Kidney (tissue), 14 donors: ENCODE data around the gene SIRPB1. TPM values are rescaled to one million over a fixed set of nuclear protein-coding genes. Genes with fewer than 3 reads are reported as not detected.

Experiments
- DNase-seq, 5 donors: peaks; one replicate each; pipeline ENCODE4 v3.0.0-alpha.2; 2013 to 2020
- FAIRE-seq: peaks from 2 replicates; lab custom pipeline; 2012; peaks lifted over from hg19 to GRCh38; lab: Jason Lieb, UNC
- H3K27ac ChIP-seq, 2 donors: one replicate each; pipeline ENCODE4 v1.7.0; 2013; ENCODE audit warnings: low read depth in 2 of 2, low read length in 2 of 2, inconsistent platforms in 1 of 2
- H3K27me3 ChIP-seq: one replicate; pipeline ENCODE4 v1.7.1; 2013; ENCODE audit warnings: low read length, inconsistent platforms; ENCODE audit not compliant: control insufficient read depth, insufficient read depth
- H3K36me3 ChIP-seq, 3 donors: one replicate each; pipeline versions ENCODE4 v1.7.0 to v1.7.1; 2013; ENCODE audit warnings: low read length in 3 of 3, control low read depth in 1 of 3, inconsistent platforms in 1 of 3; ENCODE audit not compliant: insufficient read depth in 3 of 3, control insufficient read depth in 2 of 3
- H3K4me1 ChIP-seq, 3 donors: one replicate each; pipeline versions ENCODE4 v1.7.0 to v1.7.1; 2013; ENCODE audit warnings: low read length in 3 of 3, inconsistent platforms in 1 of 3, low read depth in 1 of 3; ENCODE audit not compliant: control insufficient read depth in 2 of 3, insufficient read depth in 2 of 3
- H3K4me3 ChIP-seq, 3 donors: one replicate each; pipeline versions ENCODE4 v1.7.0 to v1.8.1; 2013; ENCODE audit warnings: low read length in 3 of 3, control low read depth in 1 of 3, inconsistent platforms in 1 of 3
- H3K9ac ChIP-seq, 3 donors: one replicate each; pipeline versions ENCODE4 v1.7.0 to v1.7.1; 2013; ENCODE audit warnings: low read length in 3 of 3, control low read depth in 1 of 3, inconsistent platforms in 1 of 3
- H3K9me3 ChIP-seq, 3 donors: one replicate each; pipeline versions ENCODE4 v1.7.0 to v1.7.1; 2013; ENCODE audit warnings: low read length in 3 of 3, control low read depth in 1 of 3, inconsistent platforms in 1 of 3; ENCODE audit not compliant: control insufficient read depth in 2 of 3, insufficient read depth in 1 of 3
- intact Hi-C: fragments of 100-400 bp; cut with DNase I; formaldehyde crosslinking; loops from one replicate; pipeline ENCODE4 v1.11.1; 2022
- polyA plus RNA-seq: library from polyadenylated mRNA; stranded (reverse); fragments of 350-450 nt; fragmentation: Illumina TruSeq; extraction: RNeasy Lipid Tissue Mini Kit (QIAGEN cat#74804); gene quantifications from one replicate; pipeline ENCODE4 v1.2.3, GENCODE V29; 2014; ENCODE audit warnings: low read depth, low replicate concordance; ENCODE audit not compliant: insufficient read depth
- total RNA-seq: library from RNA; stranded (reverse); fragmentation: NEBNext Ultra II Directional; extraction: Animal tissue kit (Norgen Biotek cat#: 25700); gene quantifications from one replicate; pipeline ENCODE4 v1.2.1, GENCODE V29; 2021
- TF ChIP-seq, protein P1 (sequence below): IDR thresholded peaks from 3 replicates; pipeline ENCODE4 v1.5.1; 2012; ENCODE audit warnings: mild to moderate bottlenecking, moderate library complexity, borderline replicate concordance; ENCODE audit not compliant: insufficient read depth; ENCODE audit errors: extremely low read depth
- donor health status: control.
- donor health status: control.
- donor health status: control.
- donor health status: control.
- donor health status: control.
- donor health status: DM: yes; HTN: yes; CAD: no.
- donor health status: Normal renal cell carcinoma (clear cell type).

The SIRPB1 gene
- total and polyA plus RNA-seq, 2 donors from 2014 or later: 0.58 to 8.2 TPM

DNA sequence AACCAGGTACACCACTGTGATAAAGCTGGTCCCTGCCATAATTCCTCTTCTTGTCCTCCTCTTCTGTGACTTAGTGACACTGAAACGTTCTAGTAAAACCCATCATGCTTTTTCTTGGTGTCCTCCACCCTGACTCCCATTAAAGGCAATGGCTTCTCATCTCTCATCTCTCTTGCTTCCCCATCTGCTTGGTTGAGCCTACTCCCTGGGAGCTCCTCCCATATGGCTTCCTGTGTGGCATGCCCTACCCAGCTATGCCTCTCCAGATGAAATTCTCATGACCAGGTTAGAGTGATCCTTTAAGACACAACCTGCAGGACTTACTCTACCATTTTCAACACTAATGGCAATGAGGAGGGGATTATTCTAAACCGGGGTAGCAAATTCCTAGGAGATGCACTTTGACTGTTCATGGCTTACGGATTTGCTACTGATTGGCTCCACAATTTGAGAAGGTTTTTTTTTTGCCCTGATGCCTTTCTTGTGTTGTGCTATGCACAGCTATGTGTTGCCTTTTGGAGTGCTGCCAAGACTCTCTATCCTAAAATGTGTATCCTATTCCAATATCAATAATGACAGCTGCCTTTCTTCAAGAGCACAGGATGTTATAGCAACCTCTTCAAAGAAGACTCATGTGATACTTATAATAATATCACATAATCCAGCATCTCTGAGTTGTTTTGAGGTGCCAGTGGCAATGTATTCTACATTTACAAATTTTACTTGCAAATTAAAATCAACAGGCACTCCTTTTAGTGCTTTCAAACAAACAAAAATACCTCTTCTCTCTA lies 31.7 kb upstream of the SIRPB1 start:
- Histone ChIP-seq H3K9ac (no peak overlapping the region), H3K27me3 (no peaks in the 10 kb centered on the region), H3K9me3 (peaks cover 0 to 4% (median 0%) of the 10 kb centered on the region in 3 donors), H3K36me3 (no peaks in the 10 kb centered on the region), H3K27ac (no peak overlapping the region), H3K4me1 (no peaks in the 10 kb centered on the region), H3K4me3 (no peak overlapping the region)
- no peak for FAIRE-seq
- DNase-seq: peak in 1 of 5 donors; percentile 6
- intact Hi-C loops: no loop called here
- TF ChIP-seq, protein P1, sequence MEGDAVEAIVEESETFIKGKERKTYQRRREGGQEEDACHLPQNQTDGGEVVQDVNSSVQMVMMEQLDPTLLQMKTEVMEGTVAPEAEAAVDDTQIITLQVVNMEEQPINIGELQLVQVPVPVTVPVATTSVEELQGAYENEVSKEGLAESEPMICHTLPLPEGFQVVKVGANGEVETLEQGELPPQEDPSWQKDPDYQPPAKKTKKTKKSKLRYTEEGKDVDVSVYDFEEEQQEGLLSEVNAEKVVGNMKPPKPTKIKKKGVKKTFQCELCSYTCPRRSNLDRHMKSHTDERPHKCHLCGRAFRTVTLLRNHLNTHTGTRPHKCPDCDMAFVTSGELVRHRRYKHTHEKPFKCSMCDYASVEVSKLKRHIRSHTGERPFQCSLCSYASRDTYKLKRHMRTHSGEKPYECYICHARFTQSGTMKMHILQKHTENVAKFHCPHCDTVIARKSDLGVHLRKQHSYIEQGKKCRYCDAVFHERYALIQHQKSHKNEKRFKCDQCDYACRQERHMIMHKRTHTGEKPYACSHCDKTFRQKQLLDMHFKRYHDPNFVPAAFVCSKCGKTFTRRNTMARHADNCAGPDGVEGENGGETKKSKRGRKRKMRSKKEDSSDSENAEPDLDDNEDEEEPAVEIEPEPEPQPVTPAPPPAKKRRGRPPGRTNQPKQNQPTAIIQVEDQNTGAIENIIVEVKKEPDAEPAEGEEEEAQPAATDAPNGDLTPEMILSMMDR: no peak

DNA sequence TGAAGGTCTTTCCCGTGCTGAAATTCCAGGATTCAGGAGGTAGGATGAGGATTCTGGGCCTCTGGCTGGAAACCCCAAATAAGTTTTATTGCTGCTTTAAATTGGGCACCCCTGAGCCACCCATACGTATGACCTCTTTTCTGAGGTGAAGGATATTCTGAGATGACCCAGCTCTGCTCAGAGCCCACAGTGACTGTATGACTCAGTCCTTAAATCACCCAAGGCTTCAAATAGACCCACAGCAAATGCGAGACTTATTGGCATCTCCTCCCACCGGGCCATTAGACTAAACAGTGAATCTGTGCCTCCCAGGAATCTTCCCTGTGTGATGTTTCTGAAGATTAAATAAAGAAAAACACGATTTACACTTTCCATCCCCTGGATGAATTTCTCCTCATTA lies 28.3 kb upstream of the SIRPB1 start:
- DNase-seq (no peak), FAIRE-seq (no peak)
- no peaks in the 10 kb centered on the region for H3K27me3 ChIP-seq
- intact Hi-C loops: no loop called here
- no peak overlapping the region for H3K4me3 ChIP-seq
- no peaks in the 10 kb centered on the region for H3K4me1 ChIP-seq
- H3K36me3 ChIP-seq: no peaks in the 10 kb centered on the region
- H3K27ac ChIP-seq: no peak overlapping the region
- TF ChIP-seq, protein P1: no peak
- no peaks in the 10 kb centered on the region for H3K9me3 ChIP-seq
- no peak overlapping the region for H3K9ac ChIP-seq

DNA sequence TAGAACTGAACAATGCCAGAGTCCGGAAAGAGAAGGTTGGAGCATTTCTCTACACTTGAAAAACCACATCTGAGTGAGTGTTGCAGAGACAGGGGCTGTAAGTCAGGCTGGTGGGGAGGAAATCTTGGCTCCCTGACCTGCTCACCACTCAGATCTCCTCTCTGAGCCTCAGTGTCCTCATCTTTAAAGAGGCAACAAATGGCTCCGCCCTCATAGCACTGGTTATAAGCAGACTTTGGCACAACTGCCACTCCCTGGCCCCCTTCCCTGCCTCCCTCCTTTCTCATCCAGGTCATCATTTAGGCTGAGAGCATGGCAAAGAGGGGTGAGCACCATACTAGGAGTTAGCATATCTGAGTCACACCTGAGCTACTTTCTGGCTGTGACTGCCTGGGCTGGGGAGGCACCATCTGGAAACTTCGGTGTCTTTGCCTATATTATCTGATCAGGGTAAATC lies 27.2 kb upstream of the SIRPB1 start:
- no peaks in the 10 kb centered on the region for H3K4me1 ChIP-seq
- TF ChIP-seq, protein P1: no peak
- H3K27me3 ChIP-seq: no peaks in the 10 kb centered on the region
- intact Hi-C loops: no loop called here
- no peak for FAIRE-seq
- H3K27ac ChIP-seq: no peak overlapping the region
- no peak overlapping the region for H3K9ac ChIP-seq
- no peak overlapping the region for H3K4me3 ChIP-seq
- no peak for DNase-seq
- no peaks in the 10 kb centered on the region for H3K36me3 ChIP-seq
- no peaks in the 10 kb centered on the region for H3K9me3 ChIP-seq
